Dendritic cell treated with granulocyte-macrophage colony-stimulating factor and Interleukin-4, amounts not matched to agents 40 ng/mL and 50 ng/mL, for 4 days (primary cell): ENCODE results near the gene HCCS.
A peak's percentile ranks its signal among the peaks of the same experiment; 100 is the strongest.
"Not testable (repeated sequence)": the region's sequence is repeated elsewhere in the genome, so short reads cannot be mapped to it uniquely, and the experiment has no call there.

ENCODE experiments used
- H3K27ac Mint-ChIP-seq: one replicate; pipeline ENCODE4 v1.8.0; 2022; ENCODE audit warnings: mild to moderate bottlenecking, mixed read lengths
- H3K27me3 Mint-ChIP-seq: one replicate; pipeline ENCODE4 v1.8.0; 2022; ENCODE audit warnings: mild to moderate bottlenecking, mixed read lengths
- H3K36me3 Mint-ChIP-seq: one replicate; pipeline ENCODE4 v1.8.0; 2022; ENCODE audit warnings: low read depth, mixed read lengths
- H3K4me1 Mint-ChIP-seq: one replicate; pipeline ENCODE4 v1.8.0; 2022; ENCODE audit warnings: low read depth, mixed read lengths
- H3K4me3 Mint-ChIP-seq: one replicate; pipeline ENCODE4 v1.8.0; 2022; ENCODE audit warnings: mild to moderate bottlenecking, moderate library complexity, mixed read lengths
- H3K9me3 Mint-ChIP-seq: one replicate; pipeline ENCODE4 v1.8.0; 2022; ENCODE audit warnings: mixed read lengths
- intact Hi-C: fragments of 100-400 bp; cut with micrococcal nuclease; formaldehyde crosslinking; loops from one replicate; pipeline ENCODE4 v1.15.0; 2022

HCCS gene

GRCh38 chrX:11105080-11105479, 6.1 kb upstream of the HCCS start:
- Mint-ChIP-seq H3K27me3 (no peaks in the 10 kb centered on the region), H3K4me3 (no peak overlapping the region), H3K9me3 (no peaks in the 10 kb centered on the region), H3K27ac (no peak overlapping the region), H3K36me3 (no peaks in the 10 kb centered on the region), H3K4me1 (peaks cover 7% of the 10 kb centered on the region)
- intact Hi-C loops = no loop called here

GRCh38 chrX:11108253-11108941, 2.7 kb upstream of the HCCS start:
- Mint-ChIP-seq H3K27me3 (no peaks in the 10 kb centered on the region), H3K4me3 (no peak overlapping the region)
- intact Hi-C loops = no loop called here

GRCh38 chrX:11109968-11110367, 1.2 kb upstream of the HCCS start:
- Mint-ChIP-seq H3K4me1 (peaks cover 16% of the 10 kb centered on the region), H3K27ac (no peak overlapping the region), H3K27me3 (no peaks in the 10 kb centered on the region), H3K9me3 (no peaks in the 10 kb centered on the region), H3K36me3 (peaks cover 20% of the 10 kb centered on the region), H3K4me3 (no peak overlapping the region)
- intact Hi-C loops = loop anchor here (5.0 to 10.0 kb wide), 2 partner anchors 655 to 913 kb away; no protein-coding TSS in a partner anchor

More at GRCh38 chrX:11108253-11108941, 2.7 kb upstream of the HCCS start:
- H3K27ac Mint-ChIP-seq = no peak overlapping the region
- peaks cover 9% of the 10 kb centered on the region for H3K36me3 Mint-ChIP-seq
- H3K9me3 Mint-ChIP-seq = no peaks in the 10 kb centered on the region
- peaks cover 7% of the 10 kb centered on the region for H3K4me1 Mint-ChIP-seq

- Mint-ChIP-seq H3K9me3 (no peaks in the 10 kb centered on the region), H3K4me3 (peak overlapping the region; percentile 84), H3K36me3 (peaks cover 40% of the 10 kb centered on the region), H3K27ac (peak overlapping the region; percentile 95), H3K4me1 (peaks cover 16% of the 10 kb centered on the region), H3K27me3 (no peaks in the 10 kb centered on the region)
- intact Hi-C loops = loop anchor here (5.0 to 10.0 kb wide), 2 partner anchors 653 to 915 kb away; no protein-coding TSS in a partner anchor
These were observed 815 bp downstream of the HCCS start for GRCh38 chrX:11111947-11112346.

- Mint-ChIP-seq H3K9me3 (no peaks in the 10 kb centered on the region), H3K4me3 (peak overlapping the region; percentile 40)
These were observed 2.6 kb downstream of the HCCS start for GRCh38 chrX:11113731-11114130.

GRCh38 chrX:11117745-11118144, 6.6 kb downstream of the HCCS start:
- H3K4me3 Mint-ChIP-seq = no peak overlapping the region
- intact Hi-C loops = loop anchor here (10.0 kb wide), 1 partner anchor 647 kb away; no protein-coding TSS in a partner anchor
- no peaks in the 10 kb centered on the region for H3K27me3 Mint-ChIP-seq
- peaks cover 25% of the 10 kb centered on the region for H3K4me1 Mint-ChIP-seq
- H3K27ac Mint-ChIP-seq = no peak overlapping the region
- H3K36me3 Mint-ChIP-seq = peaks cover 87% of the 10 kb centered on the region
- no peaks in the 10 kb centered on the region for H3K9me3 Mint-ChIP-seq

More at GRCh38 chrX:11113731-11114130, 2.6 kb downstream of the HCCS start:
- peaks cover 58% of the 10 kb centered on the region for H3K36me3 Mint-ChIP-seq
- H3K27me3 Mint-ChIP-seq = no peaks in the 10 kb centered on the region
- intact Hi-C loops = loop anchor here (5.0 to 10.0 kb wide), 2 partner anchors 651 to 916 kb away; no protein-coding TSS in a partner anchor
- peak overlapping the region; percentile 85 for H3K27ac Mint-ChIP-seq
- peaks cover 17% of the 10 kb centered on the region for H3K4me1 Mint-ChIP-seq

GRCh38 chrX:11119313-11119943, 8.3 kb downstream of the HCCS start:
- Mint-ChIP-seq H3K4me3 (peak overlapping the region; percentile 4), H3K4me1 (peaks cover 16% of the 10 kb centered on the region), H3K27ac (peak overlapping the region; percentile 51), H3K27me3 (no peaks in the 10 kb centered on the region), H3K9me3 (no peaks in the 10 kb centered on the region), H3K36me3 (peaks cover 91% of the 10 kb centered on the region)
- intact Hi-C loops = loop anchor here (10.0 kb wide), 1 partner anchor 645 kb away; no protein-coding TSS in a partner anchor

GRCh38 chrX:11123087-11123486, 12.0 kb downstream of the HCCS start:
- H3K4me3 Mint-ChIP-seq, H3K27me3 Mint-ChIP-seq: not testable (repeated sequence)
- H3K36me3 Mint-ChIP-seq = peaks cover 55% of the 10 kb centered on the region

GRCh38 chrX:11124112-11124511, 13.0 kb downstream of the HCCS start:
- intact Hi-C loops = no loop called here
- Mint-ChIP-seq H3K36me3 (peaks cover 44% of the 10 kb centered on the region), H3K27ac (no peak overlapping the region), H3K4me1 (peaks cover 11% of the 10 kb centered on the region), H3K27me3 (no peaks in the 10 kb centered on the region), H3K9me3 (no peaks in the 10 kb centered on the region), H3K4me3 (no peak overlapping the region)

More at GRCh38 chrX:11123087-11123486, 12.0 kb downstream of the HCCS start:
- peaks cover 16% of the 10 kb centered on the region for H3K4me1 Mint-ChIP-seq
- H3K27ac Mint-ChIP-seq, intact Hi-C loops, H3K9me3 Mint-ChIP-seq: not testable (repeated sequence)

GRCh38 chrX:11125060-11125459, 13.9 kb downstream of the HCCS start:
- Mint-ChIP-seq H3K27ac (no peak overlapping the region), H3K36me3 (peaks cover 35% of the 10 kb centered on the region), H3K4me1 (peaks cover 10% of the 10 kb centered on the region), H3K9me3 (no peaks in the 10 kb centered on the region), H3K27me3 (no peaks in the 10 kb centered on the region), H3K4me3 (no peak overlapping the region)
- intact Hi-C loops = no loop called here

- intact Hi-C loops = loop anchor here (10.0 kb wide), 1 partner anchor 405 kb away; no protein-coding TSS in a partner anchor
- Mint-ChIP-seq H3K9me3 (no peaks in the 10 kb centered on the region), H3K4me1 (peaks cover 25% of the 10 kb centered on the region), H3K4me3 (no peak overlapping the region), H3K36me3 (no peaks in the 10 kb centered on the region), H3K27ac (no peak overlapping the region), H3K27me3 (no peaks in the 10 kb centered on the region)
These were observed 18.5 kb downstream of the HCCS start for GRCh38 chrX:11129534-11130105.

- Mint-ChIP-seq H3K27ac (no peak overlapping the region), H3K36me3 (no peaks in the 10 kb centered on the region), H3K4me1 (peaks cover 25% of the 10 kb centered on the region), H3K27me3 (no peaks in the 10 kb centered on the region), H3K9me3 (no peaks in the 10 kb centered on the region), H3K4me3 (no peak overlapping the region)
- intact Hi-C loops = loop anchor here (10.0 kb wide), 1 partner anchor 405 kb away; no protein-coding TSS in a partner anchor
These were observed 19.0 kb downstream of the HCCS start for GRCh38 chrX:11130136-11130535.

- Mint-ChIP-seq H3K36me3 (no peaks in the 10 kb centered on the region), H3K4me1 (peaks cover 25% of the 10 kb centered on the region), H3K4me3 (no peak overlapping the region), H3K27me3 (no peaks in the 10 kb centered on the region), H3K27ac (no peak overlapping the region), H3K9me3 (no peaks in the 10 kb centered on the region)
- intact Hi-C loops = loop anchor here (10.0 kb wide), 1 partner anchor 406 kb away; no protein-coding TSS in a partner anchor
These were observed 20.0 kb downstream of the HCCS start for GRCh38 chrX:11131146-11131545.
